Uterus (tissue), 4 donors: ENCODE data around the gene PRDX1. TPM values are rescaled to one million over a fixed set of nuclear protein-coding genes. Genes with fewer than 3 reads are reported as not detected.
"Not testable (repeated sequence)": the region's sequence is repeated elsewhere in the genome, so short reads cannot be mapped to it uniquely, and the experiment has no call there.

Experiments
- DNase-seq, 2 donors: peaks; one replicate each; pipeline ENCODE4 v3.0.0-alpha.2; 2019 to 2020
- H3K27ac ChIP-seq, 2 donors: fragments of 200-600 bp; sonication (generic); 1 replicate in 1 of 2; 2 replicates in 1 of 2; pipeline ENCODE4 v1.5.1; 2016 to 2018
- H3K27me3 ChIP-seq, 2 donors: fragments of 200-600 bp; sonication (generic); one replicate each; pipeline ENCODE4 v1.5.1; 2018 to 2019; ENCODE audit warnings: control low read depth in 1 of 2
- H3K36me3 ChIP-seq, 2 donors: fragments of 200-600 bp; sonication (generic); one replicate each; pipeline ENCODE4 v1.5.1; 2019; ENCODE audit warnings: control low read depth in 1 of 2
- H3K4me1 ChIP-seq, 2 donors: fragments of 200-600 bp; sonication (generic); one replicate each; pipeline ENCODE4 v1.5.1; 2018 to 2019; ENCODE audit warnings: control low read depth in 1 of 2
- H3K4me3 ChIP-seq, 2 donors: fragments of 200-600 bp; sonication (generic); 1 replicate in 1 of 2; 2 replicates in 1 of 2; pipeline ENCODE4 v1.5.1; 2018 to 2019; ENCODE audit warnings: mild to moderate bottlenecking in 1 of 2
- H3K9me3 ChIP-seq, 2 donors: fragments of 200-600 bp; sonication (generic); one replicate each; pipeline ENCODE4 v1.5.1; 2019; ENCODE audit warnings: control low read depth in 1 of 2
- CTCF ChIP-seq, 4 experiments: fragments of 200-600 bp in 2 of 4; fragments of 450-650 bp in 2 of 4; sonication (generic) in 2 of 4; IDR thresholded peaks; one replicate each; pipeline ENCODE4 v1.5.1; 2016 to 2019; ENCODE audit warnings: antibody characterized with exemption in 4 of 4, mild to moderate bottlenecking in 2 of 4, moderate library complexity in 1 of 4
- POLR2A ChIP-seq, 2 donors: fragments of 450-650 bp; IDR thresholded peaks; one replicate each; pipeline ENCODE4 v1.6.1; 2016; ENCODE audit warnings: antibody characterized with exemption in 2 of 2, mild to moderate bottlenecking in 1 of 2, moderate library complexity in 1 of 2
- intact Hi-C: fragments of 100-400 bp; cut with DNase I; formaldehyde crosslinking; loops from one replicate; pipeline ENCODE4 v1.15.1; 2023; ENCODE audit warnings: low total_unique reads
- total RNA-seq, 4 donors: library from RNA; depleted of rRNA in 3 of 4; stranded (reverse); fragments of >200 nt in 3 of 4; gene quantifications; one replicate each; pipeline versions ENCODE4 v1.1.0 to v1.2.4, GENCODE V29; 2014 to 2023
- donor health status: DM: yes; HTN: yes; CAD: no.

PRDX1 gene
- total RNA-seq, 4 donors from 2014 or later, result 189 to 253 (median 202) TPM

GRCh38 chr1:45536886-45537285 lies 15.2 kb upstream of the PRDX1 start:
- Histone ChIP-seq H3K4me3 (no peak overlapping the region), H3K27me3 (no peaks in the 10 kb centered on the region), H3K27ac (no peak overlapping the region), H3K36me3 (no peaks in the 10 kb centered on the region), H3K4me1 (no peaks in the 10 kb centered on the region), H3K9me3 (no peaks in the 10 kb centered on the region)
- TF ChIP-seq CTCF (IDR thresholded peaks at IDR 0.05) (no peak), POLR2A (IDR thresholded peaks at IDR 0.05) (no peak)
- intact Hi-C loops, result no loop called here
- no peak for DNase-seq

GRCh38 chr1:45535988-45536766 lies 14.5 kb upstream of the PRDX1 start:
- no peak overlapping the region for H3K4me3 ChIP-seq
- TF ChIP-seq POLR2A (IDR thresholded peaks at IDR 0.05) (no peak), CTCF (IDR thresholded peaks at IDR 0.05) (no peak)
- H3K27me3 ChIP-seq, result no peaks in the 10 kb centered on the region
- intact Hi-C loops, result no loop called here
- no peak for DNase-seq
- H3K9me3 ChIP-seq, result no peaks in the 10 kb centered on the region
- no peak overlapping the region for H3K27ac ChIP-seq
- no peaks in the 10 kb centered on the region for H3K36me3 ChIP-seq
- H3K4me1 ChIP-seq, result no peaks in the 10 kb centered on the region

GRCh38 chr1:45531873-45532272 lies 10.2 kb upstream of the PRDX1 start:
- H3K36me3 ChIP-seq, result no peaks in the 10 kb centered on the region
- H3K27me3 ChIP-seq, result no peaks in the 10 kb centered on the region
- H3K9me3 ChIP-seq, result no peaks in the 10 kb centered on the region
- H3K27ac ChIP-seq, result no peak overlapping the region
- TF ChIP-seq POLR2A (IDR thresholded peaks at IDR 0.05) (no peak), CTCF (IDR thresholded peaks at IDR 0.05) (no peak)
- no peaks in the 10 kb centered on the region for H3K4me1 ChIP-seq
- DNase-seq, result no peak
- no peak overlapping the region for H3K4me3 ChIP-seq
- intact Hi-C loops, result no loop called here

GRCh38 chr1:45530632-45531135 lies 9.0 kb upstream of the PRDX1 start:
- TF ChIP-seq POLR2A (IDR thresholded peaks at IDR 0.05) (no peak), CTCF (IDR thresholded peaks at IDR 0.05) (no peak)
- intact Hi-C loops, result no loop called here
- Histone ChIP-seq H3K36me3 (no peaks in the 10 kb centered on the region), H3K27me3 (no peaks in the 10 kb centered on the region), H3K4me1 (no peaks in the 10 kb centered on the region), H3K4me3 (no peak overlapping the region), H3K9me3 (no peaks in the 10 kb centered on the region), H3K27ac (no peak overlapping the region)
- no peak for DNase-seq

- H3K4me3 ChIP-seq, result no peak overlapping the region
- H3K4me1 ChIP-seq, result no peaks in the 10 kb centered on the region
- peak overlapping the region in 1 of 2 donors; percentile 1 for H3K27ac ChIP-seq
- intact Hi-C loops, result no loop called here
- no peaks in the 10 kb centered on the region for H3K36me3 ChIP-seq
- no peaks in the 10 kb centered on the region for H3K9me3 ChIP-seq
- DNase-seq, result no peak
- H3K27me3 ChIP-seq, result no peaks in the 10 kb centered on the region
- TF ChIP-seq CTCF (IDR thresholded peaks at IDR 0.05), result no peak
- TF ChIP-seq POLR2A (IDR thresholded peaks at IDR 0.05), result no peak
Observed at GRCh38 chr1:45526135-45526644, 4.5 kb upstream of the PRDX1 start.

GRCh38 chr1:45523975-45524374 lies 2.3 kb upstream of the PRDX1 start:
- H3K4me3 ChIP-seq, H3K9me3 ChIP-seq, H3K27ac ChIP-seq, H3K36me3 ChIP-seq, intact Hi-C loops, H3K27me3 ChIP-seq, DNase-seq, H3K4me1 ChIP-seq: not testable (repeated sequence)

GRCh38 chr1:45523516-45523915 lies 1.8 kb upstream of the PRDX1 start:
- intact Hi-C loops, H3K36me3 ChIP-seq, H3K27me3 ChIP-seq, DNase-seq, H3K9me3 ChIP-seq, H3K4me3 ChIP-seq, H3K4me1 ChIP-seq: not testable (repeated sequence)
- H3K27ac ChIP-seq, result peak overlapping the region in 1 of 2 donors; percentile 94
